ENCODE data around the gene PDGFA. TPM values are rescaled to one million over a fixed set of nuclear protein-coding genes. Genes with fewer than 3 reads are reported as not detected.

PDGFA gene
- total RNA-seq, 1 donor from 2014 or later, result 19.7 TPM

- peak; percentile 76 for DNase-seq (ENCODE audit: low spot score)
Measured at GRCh38 chr7:475951-476441, 43.6 kb downstream of the PDGFA start.

- DNase-seq (ENCODE audit: low spot score), result no peak
Measured at GRCh38 chr7:475425-475728, 44.3 kb downstream of the PDGFA start.

- peak; percentile 78 for DNase-seq (ENCODE audit: low spot score)
Measured at GRCh38 chr7:474605-475424, 44.8 kb downstream of the PDGFA start.

- peak; percentile 74 for DNase-seq (ENCODE audit: low spot score)
Measured at GRCh38 chr7:473870-474604, 45.6 kb downstream of the PDGFA start.

- DNase-seq (ENCODE audit: low spot score), result peak; percentile 87
Measured at GRCh38 chr7:473211-473734, 46.4 kb downstream of the PDGFA start.

GRCh38 chr7:472640-472957 is 47.0 kb downstream of the PDGFA start:
- DNase-seq (ENCODE audit: low spot score), result no peak

- peak; percentile 90 for DNase-seq (ENCODE audit: low spot score)
Measured at GRCh38 chr7:471866-472639, 47.6 kb downstream of the PDGFA start.

- DNase-seq (ENCODE audit: low spot score), result no peak
Measured at GRCh38 chr7:471191-471865, 48.3 kb downstream of the PDGFA start.

- DNase-seq (ENCODE audit: low spot score), result peak; percentile 77
Measured at GRCh38 chr7:469563-469961, 50.1 kb downstream of the PDGFA start.

- no peak for DNase-seq (ENCODE audit: low spot score)
Measured at GRCh38 chr7:468681-469562, 50.7 kb downstream of the PDGFA start.

- DNase-seq (ENCODE audit: low spot score), result no peak
Measured at GRCh38 chr7:467856-468545, 51.6 kb downstream of the PDGFA start.

GRCh38 chr7:467393-467828 is 52.2 kb downstream of the PDGFA start:
- DNase-seq (ENCODE audit: low spot score), result no peak

- DNase-seq (ENCODE audit: low spot score), result no peak
Measured at GRCh38 chr7:466465-467191, 53.0 kb downstream of the PDGFA start.

- DNase-seq (ENCODE audit: low spot score), result no peak
Measured at GRCh38 chr7:465710-466400, 53.8 kb downstream of the PDGFA start.

GRCh38 chr7:464454-465401 is 54.9 kb downstream of the PDGFA start:
- peak; percentile 89 for DNase-seq (ENCODE audit: low spot score)

- DNase-seq (ENCODE audit: low spot score), result peak; percentile 87
Measured at GRCh38 chr7:463817-464453, 55.7 kb downstream of the PDGFA start.

Data from mesenteric fat pad (tissue), 1 donor.